MV-4-11 (cell line): Measurements from ENCODE around the gene HOXC6.

Experiments used
- DNase-seq: peaks from one replicate; lab custom pipeline; 2025; lab: John Stamatoyannopoulos, UW

The HOXC6 gene

GRCh38 chr12:54015018-54015931 lies 13.0 kb upstream of the HOXC6 start:
- DNase-seq: no peak

GRCh38 chr12:54016051-54016450 lies 12.2 kb upstream of the HOXC6 start:
- DNase-seq: no peak

- no peak for DNase-seq
These were observed 11.7 kb upstream of the HOXC6 start for GRCh38 chr12:54016478-54016964.

GRCh38 chr12:54017027-54017788 lies 11.0 kb upstream of the HOXC6 start:
- DNase-seq: no peak

- DNase-seq: peak; percentile 71
These were observed 10.3 kb upstream of the HOXC6 start for GRCh38 chr12:54017878-54018467.

GRCh38 chr12:54018468-54018984 lies 9.7 kb upstream of the HOXC6 start:
- DNase-seq: no peak

GRCh38 chr12:54019091-54019811 lies 9.0 kb upstream of the HOXC6 start:
- DNase-seq: no peak

- DNase-seq: no peak
These were observed 8.2 kb upstream of the HOXC6 start for GRCh38 chr12:54019924-54020590.

- DNase-seq: no peak
These were observed 7.4 kb upstream of the HOXC6 start for GRCh38 chr12:54020591-54021405.

- DNase-seq: no peak
These were observed 6.7 kb upstream of the HOXC6 start for GRCh38 chr12:54021432-54022013.

- DNase-seq: no peak
These were observed 5.0 kb upstream of the HOXC6 start for GRCh38 chr12:54022960-54023884.

GRCh38 chr12:54024127-54024526 lies 4.1 kb upstream of the HOXC6 start:
- no peak for DNase-seq

- DNase-seq: no peak
These were observed 3.5 kb upstream of the HOXC6 start for GRCh38 chr12:54024581-54025305.

GRCh38 chr12:54025499-54026405 lies 2.5 kb upstream of the HOXC6 start:
- no peak for DNase-seq

GRCh38 chr12:54026640-54027441 lies 1.4 kb upstream of the HOXC6 start:
- peak; percentile 51 for DNase-seq

GRCh38 chr12:54027442-54027786 lies 826 bp upstream of the HOXC6 start:
- no peak for DNase-seq
